HG02763 (cell line): ENCODE results near the gene NECAB2.

Source experiments
- ATAC-seq: cut with Tn5 transposase; IDR thresholded peaks from one replicate; pipeline ENCODE4 v1.9.1; 2021; ENCODE audit warnings: mild to moderate bottlenecking, moderate library complexity; ENCODE audit not compliant: unreplicated experiment

Gene NECAB2

DNA sequence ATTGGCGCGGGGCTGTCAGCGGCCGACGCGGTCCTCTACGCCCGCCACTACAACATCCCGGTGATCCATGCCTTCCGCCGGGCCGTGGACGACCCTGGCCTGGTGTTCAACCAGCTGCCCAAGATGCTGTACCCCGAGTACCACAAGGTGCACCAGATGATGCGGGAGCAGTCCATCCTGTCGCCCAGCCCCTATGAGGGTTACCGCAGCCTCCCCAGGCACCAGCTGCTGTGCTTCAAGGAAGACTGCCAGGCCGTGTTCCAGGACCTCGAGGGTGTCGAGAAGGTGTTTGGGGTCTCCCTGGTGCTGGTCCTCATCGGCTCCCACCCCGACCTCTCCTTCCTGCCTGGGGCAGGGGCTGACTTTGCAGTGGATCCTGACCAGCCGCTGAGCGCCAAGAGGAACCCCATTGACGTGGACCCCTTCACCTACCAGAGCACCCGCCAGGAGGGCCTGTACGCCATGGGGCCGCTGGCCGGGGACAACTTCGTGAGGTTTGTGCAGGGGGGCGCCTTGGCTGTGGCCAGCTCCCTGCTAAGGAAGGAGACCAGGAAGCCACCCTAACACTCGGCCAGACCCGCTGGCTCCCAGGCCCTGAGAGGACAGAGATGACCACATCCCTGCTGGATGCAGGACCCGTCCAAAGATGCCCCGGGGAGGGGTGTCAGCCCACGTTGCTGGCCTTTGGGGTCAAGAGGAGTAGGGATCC is 2.4 kb upstream of the NECAB2 start:
- no peak for ATAC-seq

- no peak for ATAC-seq
Measured at GRCh38 chr16:83966153-83966696, 1.8 kb upstream of the NECAB2 start.

DNA sequence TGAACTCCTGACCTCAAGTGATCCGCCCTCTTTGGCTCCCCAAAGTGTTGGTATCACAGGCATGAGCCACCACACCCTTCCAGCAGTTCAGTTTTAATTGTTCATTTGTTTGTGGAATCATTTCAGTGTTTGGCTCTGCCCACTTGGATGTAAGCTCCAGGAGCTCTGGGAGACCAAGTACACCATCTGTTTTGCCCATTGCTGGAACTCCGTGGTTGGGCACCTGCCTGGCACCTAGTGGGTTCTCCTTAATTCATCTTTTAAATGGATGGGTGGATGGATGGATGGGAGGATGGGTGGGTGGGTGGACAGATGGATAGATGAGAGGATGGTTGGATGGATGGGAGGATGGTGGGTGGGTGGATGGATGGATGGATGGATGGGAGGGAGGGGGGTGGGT is 953 bp upstream of the NECAB2 start:
- no peak for ATAC-seq

GRCh38 chr16:83968306-83968851 is 335 bp downstream of the NECAB2 start:
- ATAC-seq, result no peak

DNA sequence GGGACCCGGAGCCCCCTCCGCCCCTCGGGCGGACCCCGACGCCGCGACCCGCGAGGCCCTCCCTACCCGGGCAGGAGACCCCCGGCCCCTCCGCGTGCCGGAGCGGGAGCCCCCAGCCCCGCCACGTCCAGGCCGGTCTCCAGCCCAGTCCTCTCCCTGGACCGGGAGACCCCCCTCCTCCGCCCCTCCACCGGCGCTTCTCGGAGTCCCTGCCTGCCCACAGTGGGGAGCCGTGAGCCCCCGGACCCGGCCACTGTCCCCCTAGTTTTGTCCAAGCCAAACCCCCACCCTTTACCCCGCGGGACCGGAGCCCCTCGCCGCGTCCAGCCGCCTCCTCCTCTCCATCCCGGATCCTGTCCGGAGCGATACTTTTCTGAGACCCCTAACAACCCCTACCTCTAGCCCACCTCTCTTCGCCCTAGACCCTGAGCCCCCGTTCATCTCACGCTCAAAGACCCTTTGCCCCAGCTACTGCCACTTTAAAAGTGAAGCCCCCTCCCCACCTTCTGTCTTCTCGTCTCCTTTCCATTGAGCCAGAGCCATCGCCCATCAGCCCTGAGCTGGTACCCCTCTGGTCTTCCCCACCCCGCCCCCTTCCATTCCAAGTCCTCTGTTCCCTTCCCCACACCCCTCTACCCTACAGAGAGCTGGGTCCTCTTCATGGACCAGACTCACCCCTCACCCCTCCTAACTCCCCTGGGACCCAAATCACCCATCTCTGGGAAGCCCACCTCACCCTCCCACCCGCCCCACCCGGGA is 1.0 kb downstream of the NECAB2 start:
- no peak for ATAC-seq

- no peak for ATAC-seq
Measured at GRCh38 chr16:83969771-83970429, 1.9 kb downstream of the NECAB2 start.

DNA sequence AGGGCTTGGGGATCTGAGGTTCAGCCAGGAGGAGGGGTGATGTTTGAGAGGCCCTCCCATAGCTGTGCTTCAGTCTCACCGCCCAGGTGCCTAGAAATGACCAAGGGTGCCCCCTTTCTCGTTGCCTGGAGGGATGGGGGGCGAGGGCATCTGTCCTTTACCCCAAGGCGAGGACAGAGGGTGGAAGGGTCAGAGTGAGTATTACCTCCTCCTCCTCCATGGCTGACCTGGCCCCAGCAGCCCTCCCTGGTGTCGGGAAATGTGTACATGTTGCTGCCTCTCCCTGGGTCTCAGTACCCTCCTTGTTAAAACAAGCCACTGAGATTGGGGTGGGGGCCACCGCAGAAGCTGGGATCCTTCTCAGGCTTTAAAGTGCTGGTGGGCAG is 2.4 kb downstream of the NECAB2 start:
- no peak for ATAC-seq

DNA sequence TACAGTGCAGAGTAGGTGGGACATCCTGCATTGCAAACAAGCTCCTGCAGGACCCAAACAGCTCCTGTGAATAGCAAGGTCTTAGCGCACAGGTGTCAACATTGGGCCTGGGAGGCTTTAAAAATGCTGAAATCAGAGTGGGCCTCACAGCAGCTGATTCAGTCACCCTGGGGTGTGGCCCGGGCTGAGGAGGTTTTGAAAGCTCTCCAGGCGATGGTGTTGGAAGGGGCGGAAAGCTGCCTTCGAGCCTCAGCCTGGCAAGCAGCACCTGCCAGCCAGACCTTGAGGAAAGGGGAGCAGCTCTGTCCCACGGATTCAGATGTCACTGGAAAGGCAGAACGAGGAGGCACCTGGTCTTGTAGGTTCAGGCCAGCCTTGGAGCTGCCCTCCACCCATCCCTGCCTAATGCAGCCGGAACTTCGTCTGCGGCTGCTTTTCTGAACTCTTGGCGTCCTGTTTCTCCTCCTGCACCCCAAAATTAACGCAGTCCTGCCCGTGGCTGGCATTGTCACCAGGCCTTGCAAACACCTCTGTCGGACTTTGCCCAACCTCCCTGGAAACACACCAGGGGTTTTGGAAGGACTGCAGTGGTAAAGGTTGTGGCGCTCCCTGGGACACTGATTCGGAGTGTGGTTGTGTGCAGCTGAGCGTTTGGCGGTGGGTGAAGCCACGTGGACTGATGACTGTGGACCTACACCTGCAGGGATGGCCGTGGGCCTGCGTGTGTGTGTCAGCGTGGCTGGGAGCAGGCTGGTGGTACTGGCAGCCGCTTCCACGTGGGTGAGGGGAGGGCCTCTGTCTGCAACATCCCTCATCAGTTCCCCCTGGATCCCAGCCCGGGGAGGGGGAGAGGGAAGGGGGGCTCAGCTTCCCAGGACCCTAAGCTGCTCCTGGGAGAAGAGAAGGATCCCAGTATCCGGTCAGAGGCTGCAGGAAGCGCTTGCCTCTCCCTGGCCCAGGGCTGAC is 3.4 kb downstream of the NECAB2 start:
- no peak for ATAC-seq

GRCh38 chr16:83972256-83973008 is 4.4 kb downstream of the NECAB2 start:
- no peak for ATAC-seq

- ATAC-seq, result no peak
Measured at GRCh38 chr16:83973077-83973476, 5.0 kb downstream of the NECAB2 start.

GRCh38 chr16:83973581-83974385 is 5.7 kb downstream of the NECAB2 start:
- no peak for ATAC-seq

DNA sequence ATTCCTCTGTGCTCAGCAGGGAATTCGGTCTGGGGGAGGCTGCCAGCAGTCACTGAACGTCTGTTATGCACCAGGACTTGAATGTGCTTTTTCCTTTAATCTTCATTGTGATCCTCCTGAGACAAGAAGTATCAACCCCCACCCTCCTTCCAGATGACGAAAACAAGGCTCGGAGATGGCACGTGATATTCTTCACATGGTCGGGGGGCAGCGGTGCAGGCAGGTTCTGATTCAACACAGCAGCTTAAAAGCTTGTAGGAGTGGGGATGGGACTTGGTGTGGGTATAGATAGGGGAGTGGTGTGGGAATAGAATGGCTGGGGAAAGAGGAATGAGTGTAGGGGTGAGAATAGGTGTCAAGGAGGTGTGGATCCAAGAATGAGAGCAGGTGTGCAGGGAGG is 6.4 kb downstream of the NECAB2 start:
- ATAC-seq, result no peak

DNA sequence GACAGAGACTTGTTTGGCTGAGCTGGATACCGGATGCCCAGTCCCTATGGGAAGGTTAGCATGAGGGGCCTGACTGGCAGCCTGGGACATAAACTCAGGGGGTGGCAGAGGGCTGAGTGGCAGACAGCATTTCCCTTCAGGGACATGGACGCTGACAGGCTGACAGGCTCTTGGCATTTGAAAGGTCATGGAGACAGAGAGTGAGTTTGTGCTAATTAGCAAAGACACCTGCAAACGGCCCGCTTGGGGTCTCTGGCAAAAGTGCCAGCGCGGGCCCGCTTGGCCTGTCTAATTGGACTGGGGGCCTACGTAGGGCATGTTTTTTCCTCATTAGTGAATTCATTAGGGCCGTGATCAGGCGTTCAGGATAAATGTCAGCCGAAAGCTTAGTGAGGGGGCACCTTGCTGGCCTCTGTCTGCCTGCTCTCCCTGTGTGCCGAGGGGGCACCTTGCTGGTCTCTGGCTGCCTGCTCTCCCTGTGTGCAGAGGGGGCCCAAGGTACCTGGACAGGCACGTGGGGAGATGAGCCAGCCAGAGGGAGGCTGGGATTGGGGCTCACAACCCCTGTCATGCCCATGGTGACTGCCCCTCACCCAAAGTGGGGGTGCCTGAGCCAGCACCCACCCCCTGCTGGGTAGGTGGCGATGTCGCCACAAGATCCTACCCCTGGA is 7.7 kb downstream of the NECAB2 start:
- ATAC-seq, result no peak

GRCh38 chr16:83977056-83977815 is 9.2 kb downstream of the NECAB2 start:
- no peak for ATAC-seq

GRCh38 chr16:83978401-83978904 is 10.4 kb downstream of the NECAB2 start:
- ATAC-seq, result no peak

- ATAC-seq, result no peak
Measured at GRCh38 chr16:83979441-83979840, 11.4 kb downstream of the NECAB2 start.

DNA sequence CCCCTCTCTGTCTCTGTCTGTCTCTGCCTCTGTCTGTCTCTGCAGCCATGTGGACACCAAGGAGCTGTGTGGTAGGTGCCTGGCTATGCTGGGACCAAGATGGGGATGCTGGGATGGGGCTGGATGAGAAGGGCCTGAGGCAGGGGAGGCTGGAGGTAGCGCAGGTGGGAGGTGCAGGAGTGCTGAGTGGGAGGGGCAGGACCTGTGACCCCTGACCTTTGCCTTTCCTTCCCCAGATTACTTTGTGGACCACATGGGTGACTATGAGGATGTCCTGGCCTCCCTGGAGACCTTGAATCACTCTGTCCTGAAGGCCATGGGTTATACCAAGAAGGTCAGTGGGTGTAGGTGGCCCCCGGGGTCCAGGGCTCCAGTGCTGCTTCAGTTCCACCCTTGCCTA is 12.8 kb downstream of the NECAB2 start:
- no peak for ATAC-seq
